A673 (cell line): Measurements from ENCODE around the gene SRMS.

Source experiments
- EZH2 ChIP-seq: fragments of 200-600 bp; sonication (generic); IDR thresholded peaks from 2 replicates; pipeline ENCODE4 v1.6.1; 2017; ENCODE audit warnings: borderline replicate concordance, low read depth, mild to moderate bottlenecking, mixed read lengths, antibody characterized with exemption, low read length; ENCODE audit not compliant: poor library complexity, severe bottlenecking
- TF ChIP-seq, protein P1 (sequence below): fragments of 300-800, 200-600 bp; sonication (generic); conservative IDR thresholded peaks from 2 replicates; pipeline ENCODE4 v1.5.1; 2017; ENCODE audit warnings: low read depth, mild to moderate bottlenecking, antibody characterized with exemption, low read length, moderate library complexity, mixed read lengths

DNA sequence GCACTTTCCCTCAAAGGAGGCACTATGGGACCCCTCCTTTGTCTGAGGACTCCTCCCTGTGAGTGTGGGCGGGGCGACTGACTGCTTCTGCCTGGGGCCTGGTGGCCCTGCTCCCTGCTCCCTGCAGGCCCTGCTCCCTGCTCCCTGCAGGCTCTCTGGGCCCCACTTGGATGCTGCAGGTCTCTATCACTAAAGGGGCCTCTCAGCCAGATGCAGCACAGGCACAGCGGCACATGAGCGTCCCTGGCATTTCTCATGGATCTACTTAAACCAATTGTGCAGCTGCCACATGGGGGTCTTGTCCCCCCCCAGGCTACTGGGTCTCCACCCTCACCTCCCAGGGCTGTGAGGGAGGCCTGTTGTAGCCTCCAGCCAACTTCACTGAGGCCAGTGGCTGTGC, 56.5 kb downstream of the SRMS start:
- TF ChIP-seq, protein P1, sequence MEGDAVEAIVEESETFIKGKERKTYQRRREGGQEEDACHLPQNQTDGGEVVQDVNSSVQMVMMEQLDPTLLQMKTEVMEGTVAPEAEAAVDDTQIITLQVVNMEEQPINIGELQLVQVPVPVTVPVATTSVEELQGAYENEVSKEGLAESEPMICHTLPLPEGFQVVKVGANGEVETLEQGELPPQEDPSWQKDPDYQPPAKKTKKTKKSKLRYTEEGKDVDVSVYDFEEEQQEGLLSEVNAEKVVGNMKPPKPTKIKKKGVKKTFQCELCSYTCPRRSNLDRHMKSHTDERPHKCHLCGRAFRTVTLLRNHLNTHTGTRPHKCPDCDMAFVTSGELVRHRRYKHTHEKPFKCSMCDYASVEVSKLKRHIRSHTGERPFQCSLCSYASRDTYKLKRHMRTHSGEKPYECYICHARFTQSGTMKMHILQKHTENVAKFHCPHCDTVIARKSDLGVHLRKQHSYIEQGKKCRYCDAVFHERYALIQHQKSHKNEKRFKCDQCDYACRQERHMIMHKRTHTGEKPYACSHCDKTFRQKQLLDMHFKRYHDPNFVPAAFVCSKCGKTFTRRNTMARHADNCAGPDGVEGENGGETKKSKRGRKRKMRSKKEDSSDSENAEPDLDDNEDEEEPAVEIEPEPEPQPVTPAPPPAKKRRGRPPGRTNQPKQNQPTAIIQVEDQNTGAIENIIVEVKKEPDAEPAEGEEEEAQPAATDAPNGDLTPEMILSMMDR, result no peak
- TF ChIP-seq EZH2, result no peak
